ENCODE data around the gene PADI1.

PADI1 gene

DNA sequence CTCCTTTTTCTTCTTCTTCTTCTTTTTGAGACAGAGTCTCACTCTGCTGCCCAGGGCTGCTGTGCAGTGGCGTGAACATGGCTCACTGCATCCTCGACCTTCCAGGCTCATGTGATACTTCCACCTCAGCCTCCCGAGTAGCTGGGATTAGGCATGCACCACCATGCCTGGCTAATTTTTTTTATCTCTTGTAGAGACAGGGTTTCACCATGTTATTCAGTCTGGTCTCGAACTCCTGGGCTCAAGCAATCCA, 13.0 kb upstream of the PADI1 start:
- peaks cover 6% of the 10 kb centered on the region for H3K27me3 ChIP-seq (ENCODE audit: insufficient read depth, low read length, poor library complexity)
- no peaks in the 10 kb centered on the region for H4K20me1 ChIP-seq (ENCODE audit: insufficient read depth, low read length)

GRCh38 chr1:17192394-17193221, 12.3 kb upstream of the PADI1 start:
- H3K36me3 ChIP-seq (ENCODE audit: insufficient read depth, low read length): no peaks in the 10 kb centered on the region
- H3K9me3 ChIP-seq (ENCODE audit: insufficient read depth, low read length, severe bottlenecking): peaks cover 5% of the 10 kb centered on the region
- H4K20me1 ChIP-seq (ENCODE audit: insufficient read depth, low read length): no peaks in the 10 kb centered on the region
- TF ChIP-seq CTCF (IDR thresholded peaks at IDR 0.05; ENCODE audit: borderline replicate concordance, extremely low read depth, low read length, poor library complexity, severe bottlenecking): no peak
- no peak for TF ChIP-seq EZH2 (IDR thresholded peaks at IDR 0.05; ENCODE audit: borderline replicate concordance, low read depth, low read length, severe bottlenecking)
- no peak overlapping the region for H3K9ac ChIP-seq (ENCODE audit: low read depth, low read length)
- peaks cover 6% of the 10 kb centered on the region for H3K27me3 ChIP-seq (ENCODE audit: insufficient read depth, low read length, poor library complexity)
- no peak overlapping the region for H3K27ac ChIP-seq (ENCODE audit: low read length)
- ATAC-seq (ENCODE audit: insufficient read depth, low read depth) (no peak), DNase-seq (no peak)
- no peaks in the 10 kb centered on the region for H3K4me1 ChIP-seq (ENCODE audit: insufficient read depth, low read length)
- H3K79me2 ChIP-seq (ENCODE audit: insufficient read depth, low read length): no peaks in the 10 kb centered on the region
- H3K4me3 ChIP-seq (ENCODE audit: low read depth in 1 of 2, low read length in 2 of 2): no peak overlapping the region
- no peak overlapping the region for H2AFZ ChIP-seq (ENCODE audit: low read depth, low read length)
- H3K4me2 ChIP-seq (ENCODE audit: insufficient read depth, low read length): no peak overlapping the region

More for the DNA sequence above, 13.0 kb upstream of the PADI1 start:
- Histone ChIP-seq H3K79me2 (ENCODE audit: insufficient read depth, low read length) (no peaks in the 10 kb centered on the region), H3K4me2 (ENCODE audit: insufficient read depth, low read length) (no peak overlapping the region), H3K36me3 (ENCODE audit: insufficient read depth, low read length) (no peaks in the 10 kb centered on the region), H3K9ac (ENCODE audit: low read depth, low read length) (no peak overlapping the region), H2AFZ (ENCODE audit: low read depth, low read length) (no peak overlapping the region), H3K4me1 (ENCODE audit: insufficient read depth, low read length) (no peaks in the 10 kb centered on the region), H3K27ac (ENCODE audit: low read length) (no peak overlapping the region), H3K9me3 (ENCODE audit: insufficient read depth, low read length, severe bottlenecking) (peaks cover 5% of the 10 kb centered on the region), H3K4me3 (ENCODE audit: low read depth in 1 of 2, low read length in 2 of 2) (no peak overlapping the region)
- DNase-seq (no peak), ATAC-seq (ENCODE audit: insufficient read depth, low read depth) (no peak)
- TF ChIP-seq CTCF (IDR thresholded peaks at IDR 0.05; ENCODE audit: borderline replicate concordance, extremely low read depth, low read length, poor library complexity, severe bottlenecking) (no peak), EZH2 (IDR thresholded peaks at IDR 0.05; ENCODE audit: borderline replicate concordance, low read depth, low read length, severe bottlenecking) (no peak)

DNA sequence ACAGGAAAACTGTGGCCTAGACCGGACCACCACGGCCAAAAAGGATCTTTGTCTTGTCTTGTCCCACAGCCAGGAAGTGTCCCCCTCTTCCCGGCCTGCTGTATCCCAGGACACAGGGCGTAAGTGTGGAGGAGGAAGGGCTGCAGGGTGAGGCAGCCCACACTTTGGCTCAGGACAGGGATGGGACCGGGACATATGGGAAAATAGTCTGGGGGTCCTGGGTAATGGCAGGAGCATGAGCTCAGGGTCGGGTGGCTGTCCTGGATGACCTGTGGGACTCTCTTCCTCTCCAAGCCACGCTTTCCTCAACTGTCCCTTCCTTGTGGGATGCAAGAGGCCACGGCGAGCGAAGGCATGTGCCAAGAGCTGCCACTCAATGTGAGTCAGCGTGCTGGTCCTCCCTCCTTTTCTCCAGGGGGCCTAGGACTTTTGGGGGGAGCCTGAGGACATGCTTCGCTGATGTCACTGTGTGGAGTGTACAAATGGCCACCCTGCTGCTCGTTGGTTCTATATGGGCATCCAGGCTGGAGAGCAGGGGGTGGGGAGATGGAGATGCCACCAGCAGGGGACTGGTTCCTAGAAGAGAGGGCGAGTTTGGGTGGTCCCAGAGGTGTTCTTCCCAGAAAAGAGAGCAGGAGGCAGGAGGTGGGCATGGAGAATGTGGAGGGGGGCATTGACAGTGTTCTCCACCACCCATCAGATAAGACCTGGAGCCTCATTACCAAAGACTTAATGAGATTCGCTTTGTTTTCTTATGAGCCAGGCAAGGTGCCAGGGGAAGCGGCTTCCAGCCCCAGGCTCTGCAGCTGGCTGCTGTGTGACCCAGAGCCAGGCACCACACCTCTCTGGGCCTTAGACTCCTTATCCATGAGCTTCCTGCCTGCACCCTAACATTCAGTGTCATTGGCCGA, 11.5 kb upstream of the PADI1 start:
- no peak for ATAC-seq (ENCODE audit: insufficient read depth, low read depth)
- H3K27ac ChIP-seq (ENCODE audit: low read length): no peak overlapping the region
- no peak for DNase-seq
- no peak overlapping the region for H3K9ac ChIP-seq (ENCODE audit: low read depth, low read length)
- H3K79me2 ChIP-seq (ENCODE audit: insufficient read depth, low read length): no peaks in the 10 kb centered on the region
- no peak for TF ChIP-seq EZH2 (IDR thresholded peaks at IDR 0.05; ENCODE audit: borderline replicate concordance, low read depth, low read length, severe bottlenecking)
- TF ChIP-seq CTCF (IDR thresholded peaks at IDR 0.05; ENCODE audit: borderline replicate concordance, extremely low read depth, low read length, poor library complexity, severe bottlenecking): no peak
- H4K20me1 ChIP-seq (ENCODE audit: insufficient read depth, low read length): no peaks in the 10 kb centered on the region
- peaks cover 6% of the 10 kb centered on the region for H3K27me3 ChIP-seq (ENCODE audit: insufficient read depth, low read length, poor library complexity)
- H3K4me1 ChIP-seq (ENCODE audit: insufficient read depth, low read length): no peaks in the 10 kb centered on the region
- H3K4me2 ChIP-seq (ENCODE audit: insufficient read depth, low read length): no peak overlapping the region
- H3K9me3 ChIP-seq (ENCODE audit: insufficient read depth, low read length, severe bottlenecking): peaks cover 5% of the 10 kb centered on the region
- H3K4me3 ChIP-seq (ENCODE audit: low read depth in 1 of 2, low read length in 2 of 2): no peak overlapping the region
- no peak overlapping the region for H2AFZ ChIP-seq (ENCODE audit: low read depth, low read length)
- no peaks in the 10 kb centered on the region for H3K36me3 ChIP-seq (ENCODE audit: insufficient read depth, low read length)
